Embryonic facial prominence (tissue), 1 donor: ENCODE measurements around the gene ELAVL2.

Experiments used
- DNase-seq: peaks from one replicate; pipeline ENCODE4 v3.0.0-alpha.2; 2016; ENCODE audit errors: extremely low spot score

Gene ELAVL2

DNA sequence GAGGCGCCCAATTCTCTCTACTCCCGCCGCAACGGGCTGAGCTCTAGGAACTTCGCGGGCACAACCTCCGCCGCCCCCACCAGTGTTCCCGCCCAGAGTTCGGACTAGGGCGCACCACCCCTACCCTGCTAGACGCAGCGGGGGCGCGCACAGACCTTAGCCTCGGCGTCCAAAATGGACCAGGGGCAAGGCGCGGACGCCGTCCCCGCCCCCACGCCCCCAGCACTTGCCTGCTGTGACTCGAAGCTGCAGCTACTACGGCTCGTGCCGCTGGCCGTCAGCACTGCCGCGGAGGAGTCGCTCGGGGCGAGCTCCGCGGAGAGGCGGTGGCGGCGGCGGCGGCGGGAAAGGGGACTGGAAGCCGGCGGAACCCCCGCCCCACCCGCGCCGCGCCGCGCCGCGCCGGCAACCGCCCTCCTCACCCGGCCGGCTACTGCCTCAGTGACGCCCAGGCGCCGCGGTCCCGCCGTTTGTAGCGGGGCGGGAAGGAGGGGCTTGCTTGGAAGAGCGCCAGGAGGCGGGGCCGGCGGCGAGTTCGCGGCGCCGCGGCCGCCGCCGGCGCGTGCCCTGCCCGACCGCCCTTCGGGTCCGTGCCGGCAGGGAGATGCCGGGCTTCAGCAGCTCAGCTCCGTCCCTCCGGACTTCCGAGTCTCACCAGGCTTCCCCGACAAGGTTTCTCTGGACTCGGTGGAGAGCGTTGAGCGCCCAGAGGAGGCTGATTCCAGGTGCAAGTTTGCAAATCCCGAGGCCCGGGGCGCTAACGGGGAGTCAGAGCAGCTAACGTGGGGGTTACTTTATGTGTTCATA lies 4.5 kb downstream of the ELAVL2 start:
- peak; percentile 36 for DNase-seq

DNA sequence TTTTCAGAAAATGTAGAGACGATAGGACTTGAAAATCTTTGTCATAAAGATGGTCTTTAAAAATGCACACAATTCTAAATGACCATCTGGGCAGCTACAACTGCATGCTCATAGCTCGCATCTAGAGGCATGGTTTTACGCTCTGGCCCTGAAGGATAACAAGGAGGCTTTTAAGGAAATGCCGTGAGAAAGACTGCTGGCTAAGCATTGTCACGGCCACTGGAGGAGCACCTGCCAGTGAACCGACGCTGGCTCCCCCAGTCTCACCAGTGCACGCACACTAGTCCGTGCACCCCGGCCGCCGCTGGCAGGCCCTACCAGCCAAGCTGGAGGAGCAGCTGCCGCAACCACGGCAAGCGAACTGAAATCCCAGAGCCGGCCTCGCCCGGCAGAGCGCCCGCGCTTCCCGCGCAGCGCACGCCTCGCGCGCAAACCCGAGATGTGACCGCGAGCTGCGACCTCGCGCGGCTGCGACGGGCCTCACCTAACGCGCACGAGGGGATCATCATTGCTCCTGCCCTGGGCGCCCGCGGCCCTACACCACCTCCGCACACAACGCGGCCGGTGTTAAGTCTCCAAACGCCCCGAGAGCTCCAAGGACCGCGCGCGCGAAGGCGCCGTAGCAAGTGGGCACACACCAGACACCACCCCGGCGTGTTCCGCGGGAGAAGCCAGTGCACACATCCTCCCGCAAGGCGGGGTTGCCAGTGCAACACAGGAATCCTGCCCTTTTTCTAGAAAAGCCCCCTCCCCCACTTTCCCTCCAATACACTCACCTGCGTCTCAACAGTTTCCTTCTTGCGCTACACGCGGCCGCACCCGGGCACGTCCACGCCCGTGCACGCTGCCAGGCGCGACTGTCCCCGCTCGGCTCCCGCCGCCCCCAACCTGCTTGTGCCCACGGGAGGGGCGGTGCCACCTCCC lies 5.3 kb downstream of the ELAVL2 start:
- DNase-seq = no peak

DNA sequence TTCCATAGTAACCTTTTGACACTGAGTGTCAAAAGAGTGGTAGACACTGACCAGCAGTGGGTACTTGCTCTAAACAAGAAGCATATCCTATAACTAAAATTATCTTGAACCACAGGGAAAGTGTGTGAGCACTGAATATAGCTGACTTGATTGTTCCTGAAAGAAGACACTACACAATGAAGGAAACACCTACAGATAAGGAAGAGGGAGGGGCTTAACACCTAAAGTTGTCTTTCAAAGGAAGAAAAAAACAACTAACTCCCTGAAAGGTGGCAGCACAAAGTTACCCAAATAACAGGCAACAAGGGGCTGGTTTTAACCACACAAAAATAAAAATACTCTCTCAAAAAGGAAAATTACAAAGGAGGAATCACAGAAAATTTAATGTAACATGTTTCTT lies 6.6 kb downstream of the ELAVL2 start:
- DNase-seq = no peak

DNA sequence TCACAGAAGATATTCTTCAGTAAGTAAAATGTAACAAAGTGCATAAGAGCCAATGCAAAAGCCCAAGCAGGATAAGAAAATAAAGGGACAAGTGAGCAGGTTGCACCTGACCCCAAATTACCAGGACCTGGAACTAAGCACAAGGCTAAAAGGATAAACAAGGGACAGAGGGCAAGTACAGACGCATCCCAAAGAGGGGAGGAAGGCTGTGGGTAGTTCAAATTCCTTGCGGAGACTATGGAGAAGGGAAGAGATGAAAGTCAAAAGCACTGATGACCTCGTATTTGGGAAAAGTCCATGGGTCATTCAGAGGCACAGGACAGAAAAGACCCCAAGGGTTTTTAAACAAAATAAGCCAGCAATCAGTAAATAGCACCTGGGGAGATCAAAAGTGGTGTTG lies 11.8 kb downstream of the ELAVL2 start:
- DNase-seq = no peak

DNA sequence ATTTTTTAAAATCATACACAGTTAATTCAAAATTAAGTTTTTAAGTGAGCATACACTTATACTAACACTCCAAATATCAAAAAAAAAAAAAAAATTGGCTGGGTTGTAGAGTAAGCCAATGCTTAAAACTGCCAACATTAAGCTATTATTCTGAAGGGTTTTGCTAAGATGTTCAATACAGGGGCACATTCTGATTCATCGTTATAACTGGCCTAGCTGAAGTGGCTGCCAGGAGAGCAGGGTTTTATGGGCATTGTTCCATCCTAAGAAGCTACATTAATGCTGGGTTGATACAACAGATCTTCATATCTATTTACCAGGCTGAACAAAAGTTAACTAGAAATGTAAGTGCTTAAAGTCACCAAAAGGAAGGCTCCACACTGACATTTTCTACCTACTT lies 13.4 kb downstream of the ELAVL2 start:
- DNase-seq = no peak

DNA sequence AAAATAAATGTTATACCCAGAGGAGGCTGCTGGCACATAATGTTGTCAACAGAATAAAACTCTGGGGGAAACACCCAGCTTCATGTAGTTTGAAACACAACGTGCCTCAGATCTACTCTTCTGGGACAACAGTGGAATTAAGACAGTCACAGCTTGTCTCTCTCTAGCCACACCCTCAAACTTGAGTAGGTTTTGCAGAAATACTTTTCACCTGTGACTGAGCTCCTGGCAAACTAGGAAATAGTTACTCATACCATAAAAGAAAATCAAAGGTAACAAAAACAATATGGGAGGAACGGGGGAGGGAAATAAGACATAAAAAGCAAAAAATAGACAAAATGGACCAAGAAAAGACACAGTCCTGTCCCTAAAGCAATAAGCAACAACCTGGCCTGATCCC lies 14.4 kb downstream of the ELAVL2 start:
- no peak for DNase-seq

DNA sequence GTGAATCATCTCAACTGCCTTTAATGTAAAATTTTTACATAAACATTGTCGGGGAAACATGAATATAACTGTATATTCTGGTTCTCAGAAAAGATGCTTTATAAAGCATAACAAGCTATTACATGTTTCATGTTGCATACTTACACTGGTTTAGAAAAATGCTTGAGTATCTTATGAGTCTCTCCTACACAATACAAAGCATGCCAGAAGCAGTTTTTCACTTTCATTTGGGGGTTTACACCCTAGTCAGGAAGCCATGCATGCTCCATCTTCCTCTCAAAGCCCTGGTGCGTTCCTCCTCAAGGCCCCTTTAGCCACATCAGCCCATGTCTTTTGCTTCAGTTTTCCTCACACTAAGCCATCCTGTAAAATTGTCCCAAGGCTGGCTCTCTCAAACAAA lies 22.8 kb downstream of the ELAVL2 start:
- no peak for DNase-seq

DNA sequence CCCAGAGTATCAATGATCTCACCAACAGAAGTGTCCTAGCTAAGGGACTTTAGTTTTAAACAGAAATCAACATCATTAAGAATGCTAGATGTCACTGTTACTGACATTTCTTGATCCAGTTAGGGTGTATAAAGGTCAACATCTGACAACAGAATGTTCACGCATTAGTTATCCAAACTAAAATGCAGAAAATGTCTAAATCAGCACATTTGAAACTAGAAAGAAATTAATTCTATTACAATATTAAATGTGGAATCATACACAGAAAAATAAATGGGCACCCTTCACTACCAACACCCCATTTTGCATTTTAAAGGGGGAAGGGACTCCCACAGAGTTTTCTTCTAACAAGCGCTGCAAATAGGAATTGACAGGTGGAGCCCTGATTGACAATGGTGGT lies 24.5 kb downstream of the ELAVL2 start:
- no peak for DNase-seq

DNA sequence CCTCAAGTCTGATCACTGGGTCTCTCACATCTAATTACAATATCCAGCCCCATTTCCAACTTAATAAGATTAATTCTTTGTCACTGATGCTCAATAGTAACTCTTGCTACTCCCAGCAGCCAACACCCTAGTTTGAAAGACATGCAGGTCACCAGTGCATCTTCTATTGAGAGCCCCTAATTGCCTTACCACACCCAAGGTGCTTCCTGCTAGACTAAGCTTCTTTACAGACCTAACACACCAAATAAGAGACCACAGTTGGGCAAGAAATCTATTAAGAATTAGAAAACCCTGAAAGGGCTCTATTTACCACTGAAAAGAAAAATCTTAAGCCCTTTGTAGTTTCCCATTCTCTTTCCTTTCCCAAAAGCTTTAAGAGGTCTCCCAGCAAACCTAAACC lies 26.5 kb downstream of the ELAVL2 start:
- DNase-seq = no peak

DNA sequence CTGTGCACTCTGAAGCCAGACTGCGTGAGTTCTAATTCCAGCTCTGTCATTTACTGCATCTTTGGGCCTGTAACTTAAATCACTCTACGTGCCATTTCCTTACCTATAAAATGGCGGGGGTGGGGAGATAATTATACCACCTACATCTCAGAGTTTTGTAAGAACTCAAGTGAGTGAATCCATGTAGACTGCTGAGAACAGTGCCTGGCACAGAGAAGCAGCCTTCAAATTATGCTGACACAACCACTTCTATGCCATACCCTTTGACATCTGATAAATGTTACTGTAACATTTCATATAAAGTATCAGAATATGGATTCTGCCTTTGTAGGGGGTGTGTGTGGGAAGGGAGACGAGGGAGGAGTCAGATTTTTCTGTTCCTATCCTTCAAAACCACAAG lies 27.7 kb downstream of the ELAVL2 start:
- no peak for DNase-seq

DNA sequence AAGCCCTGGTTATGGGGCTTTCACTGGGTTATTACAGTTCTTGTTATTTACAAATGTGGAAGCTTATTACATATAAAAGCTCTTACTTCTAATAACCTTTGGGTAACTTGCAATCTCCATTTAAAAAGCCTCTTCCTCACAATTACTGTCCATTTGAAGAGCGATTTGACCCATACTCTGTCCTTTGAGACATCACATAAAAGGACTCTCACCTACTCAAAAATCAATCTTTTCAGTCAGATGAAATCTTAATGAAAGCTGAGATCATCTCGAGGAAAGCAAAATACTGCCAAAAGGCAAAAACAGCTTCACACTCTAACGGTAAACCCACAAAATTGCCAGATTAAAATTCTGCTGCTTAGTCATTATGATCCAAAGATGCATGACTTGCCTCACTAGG lies 29.8 kb downstream of the ELAVL2 start:
- no peak for DNase-seq

DNA sequence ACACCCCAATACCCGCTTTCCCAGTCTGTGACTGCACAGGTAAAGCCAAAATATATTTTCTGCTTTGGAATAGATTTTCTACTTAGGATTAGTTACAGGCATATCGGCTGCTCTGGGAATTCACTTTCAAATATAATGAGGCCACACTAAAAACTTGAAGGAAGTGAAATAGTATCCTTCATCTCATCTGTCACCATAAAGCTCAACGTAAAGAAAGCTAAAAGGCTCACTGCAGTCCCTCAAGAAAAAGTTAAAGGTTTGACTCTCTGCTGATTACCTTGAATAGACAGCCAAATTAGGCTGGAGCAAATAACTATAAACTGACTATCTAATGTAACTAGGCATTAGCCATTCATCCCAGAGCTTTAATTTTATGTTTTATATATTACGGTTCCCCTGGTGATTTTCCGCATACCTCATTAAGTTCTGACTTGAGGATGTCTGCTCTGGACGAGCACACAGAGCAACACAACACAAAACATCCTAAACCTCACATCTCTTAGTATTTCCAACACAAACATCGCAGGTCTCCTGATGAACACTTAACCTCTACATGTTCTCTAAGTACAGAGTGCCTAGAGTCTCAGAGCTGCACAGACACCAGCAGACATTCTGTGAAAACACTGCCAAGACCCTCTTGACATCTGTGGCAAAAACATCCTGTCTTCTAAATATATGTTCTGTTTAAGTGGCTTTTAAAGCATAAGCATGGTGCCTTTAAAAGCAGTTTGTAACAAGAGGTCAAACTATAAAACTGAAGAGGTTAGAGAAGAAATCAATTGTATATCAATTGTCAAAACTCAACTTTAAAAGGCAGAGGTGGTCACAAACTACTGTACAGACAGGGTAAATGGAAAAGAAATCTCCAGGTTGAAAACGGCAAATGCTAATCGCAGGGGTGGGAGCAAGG lies 35.4 kb downstream of the ELAVL2 start:
- no peak for DNase-seq

DNA sequence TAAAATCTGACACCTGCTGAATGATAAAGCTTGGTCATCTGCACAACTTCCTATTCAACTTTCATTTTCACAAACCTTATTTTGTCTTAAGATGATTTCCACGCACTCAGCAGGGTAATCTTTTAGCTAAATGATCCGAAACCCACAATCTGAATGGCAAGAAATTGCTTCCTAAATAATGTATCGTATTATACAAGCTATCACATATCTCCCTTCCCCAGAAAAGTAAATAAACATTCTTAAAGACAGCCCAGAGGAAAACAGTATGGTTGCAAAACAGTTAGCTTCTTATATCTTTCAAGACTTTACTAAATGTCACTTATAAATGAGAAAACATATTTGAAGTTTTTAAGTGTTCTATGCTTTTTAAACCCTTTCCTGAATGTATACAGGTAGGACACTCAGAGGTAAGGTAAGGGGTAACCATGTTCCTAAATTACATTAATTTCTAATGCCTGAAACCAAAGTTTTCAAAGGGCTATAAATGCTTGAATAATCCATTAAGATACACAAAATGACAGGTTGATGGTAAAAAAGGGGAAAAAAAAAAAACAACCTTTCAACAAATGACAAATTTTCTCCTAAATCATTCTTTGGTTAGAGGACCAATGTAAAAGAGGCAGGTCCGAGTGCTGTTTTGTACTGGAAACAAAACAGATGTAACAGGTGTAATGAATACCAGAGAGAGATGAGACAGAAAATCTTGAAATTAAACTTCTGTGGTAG lies 36.3 kb downstream of the ELAVL2 start:
- DNase-seq = no peak

DNA sequence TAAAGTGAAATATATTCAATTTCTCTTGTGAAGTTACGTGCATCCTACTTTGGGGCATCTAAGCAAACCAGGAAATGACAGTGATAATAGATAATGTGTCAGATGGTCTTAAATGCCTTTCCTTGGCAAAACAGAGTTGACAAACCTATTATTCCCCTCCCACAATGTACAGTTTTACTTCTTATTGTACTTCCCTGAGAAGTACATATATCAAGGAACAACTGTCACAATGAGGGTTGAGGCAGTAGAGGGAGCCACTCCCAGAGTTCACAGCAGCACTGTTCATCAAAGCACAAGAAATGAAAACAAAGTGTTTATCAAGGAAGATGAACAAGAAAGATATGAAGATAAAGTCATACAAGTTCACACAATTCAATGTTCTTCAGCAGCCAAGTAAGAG lies 41.1 kb downstream of the ELAVL2 start:
- no peak for DNase-seq

DNA sequence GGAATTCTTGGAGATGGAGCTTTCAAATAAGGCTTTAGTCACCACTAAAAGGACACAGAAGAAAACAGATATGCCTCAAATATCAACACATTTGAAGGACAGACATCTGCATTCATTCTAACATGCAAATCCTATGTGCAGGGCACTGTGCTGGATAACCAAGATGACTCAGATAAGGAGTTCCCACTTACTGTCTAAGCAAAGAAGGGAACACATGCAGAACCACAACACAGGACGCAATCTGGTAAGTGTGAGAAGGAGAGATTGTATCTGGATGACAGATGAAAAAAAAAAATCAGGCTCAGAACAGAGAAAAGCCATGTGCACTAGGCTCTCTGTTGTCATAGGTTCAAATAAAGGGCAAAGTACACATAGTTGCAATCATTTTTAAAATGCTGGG lies 42.5 kb downstream of the ELAVL2 start:
- no peak for DNase-seq

DNA sequence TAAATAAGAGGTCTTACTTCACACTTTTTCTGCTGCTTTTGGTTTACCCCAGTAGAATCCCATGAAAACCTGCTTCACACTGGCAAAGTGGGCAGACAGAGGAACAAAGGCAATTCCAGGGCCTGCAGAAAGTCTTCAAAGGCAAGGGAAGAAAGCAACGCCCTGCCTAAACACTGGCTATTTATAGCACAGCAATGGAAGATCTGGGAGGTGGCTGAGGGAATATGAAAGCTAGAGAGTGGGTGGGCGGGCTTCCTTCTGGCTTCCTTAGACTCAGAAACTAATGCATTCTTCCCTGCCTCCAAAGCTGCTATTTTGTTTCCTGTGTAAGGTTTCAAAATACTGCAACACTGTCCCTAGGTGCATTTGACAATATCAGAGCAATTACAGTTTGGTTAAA lies 46.8 kb downstream of the ELAVL2 start:
- DNase-seq = no peak

DNA sequence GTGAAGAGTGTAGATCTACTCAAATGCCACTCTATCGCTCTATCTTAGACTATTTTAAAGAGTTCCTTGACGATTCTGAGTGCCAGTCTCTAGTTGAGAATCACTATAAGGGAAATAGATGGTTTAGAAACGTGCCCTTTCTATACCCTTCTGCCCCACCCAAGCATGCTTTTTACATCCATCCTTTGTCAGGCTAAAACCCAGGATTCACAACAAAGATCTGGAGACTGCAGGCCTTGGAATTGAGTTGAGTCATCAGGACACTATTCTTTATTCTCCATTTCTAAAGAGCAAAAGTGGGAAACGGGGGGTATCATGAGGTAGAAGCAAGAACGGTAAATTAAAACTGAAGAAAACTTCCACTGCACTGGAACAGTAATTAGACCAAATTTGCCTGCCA lies 48.7 kb downstream of the ELAVL2 start:
- no peak for DNase-seq

DNA sequence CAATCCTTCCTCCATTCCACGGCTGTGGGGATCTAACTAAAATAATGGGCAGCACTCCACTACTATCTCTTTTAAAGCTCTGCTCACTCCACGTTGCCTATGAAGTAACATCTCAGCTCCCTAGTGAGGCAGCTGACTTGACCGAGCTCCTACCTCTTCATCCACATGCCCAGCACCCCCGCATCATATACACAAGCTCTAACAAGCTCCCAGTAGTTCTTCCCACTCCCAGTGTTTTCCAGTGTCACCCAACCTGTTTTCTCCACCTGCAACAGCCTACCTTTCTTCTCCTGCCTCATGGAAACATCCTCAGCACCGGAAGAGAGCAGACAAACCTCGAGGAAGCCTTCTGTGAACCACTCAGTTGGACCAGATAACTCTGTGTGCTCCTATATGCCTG lies 50.5 kb downstream of the ELAVL2 start:
- DNase-seq = no peak

DNA sequence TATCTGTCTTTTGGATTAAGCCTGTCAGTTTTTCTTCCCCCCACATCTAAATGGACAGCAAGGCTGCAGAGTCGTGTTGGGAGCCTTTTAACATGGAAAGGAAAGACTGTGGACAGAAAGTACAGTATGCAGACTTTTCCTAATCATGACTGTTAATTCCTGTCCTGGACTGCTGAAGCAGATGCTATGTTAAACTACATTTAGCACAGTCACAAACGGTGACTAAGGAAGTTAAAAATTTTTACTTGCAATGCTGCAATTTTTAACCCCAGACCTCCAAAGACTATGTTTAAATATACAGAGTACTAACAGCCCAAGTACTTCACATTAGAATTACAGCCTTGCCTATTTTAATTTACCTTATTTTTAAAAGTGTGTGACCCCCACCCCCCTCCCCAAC lies 51.8 kb downstream of the ELAVL2 start:
- no peak for DNase-seq

DNA sequence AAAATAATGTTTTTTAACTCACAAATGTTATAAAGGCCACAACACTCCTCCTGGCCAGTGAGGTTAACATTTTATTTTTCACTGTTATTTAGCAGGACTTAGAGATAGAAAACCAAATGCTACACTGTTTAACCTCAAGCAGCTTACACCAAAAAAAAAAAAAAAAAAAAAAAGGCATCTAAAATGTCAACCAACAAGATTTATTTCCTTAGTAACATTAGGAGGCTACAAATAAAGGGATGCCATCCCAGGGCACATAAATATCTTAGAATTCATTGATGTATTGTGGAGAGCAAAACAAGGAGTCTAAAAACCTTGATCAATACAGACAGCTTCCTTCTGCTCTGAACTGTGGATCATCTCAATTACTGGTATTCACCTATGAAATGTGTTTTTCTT lies 53.7 kb downstream of the ELAVL2 start:
- no peak for DNase-seq

DNA sequence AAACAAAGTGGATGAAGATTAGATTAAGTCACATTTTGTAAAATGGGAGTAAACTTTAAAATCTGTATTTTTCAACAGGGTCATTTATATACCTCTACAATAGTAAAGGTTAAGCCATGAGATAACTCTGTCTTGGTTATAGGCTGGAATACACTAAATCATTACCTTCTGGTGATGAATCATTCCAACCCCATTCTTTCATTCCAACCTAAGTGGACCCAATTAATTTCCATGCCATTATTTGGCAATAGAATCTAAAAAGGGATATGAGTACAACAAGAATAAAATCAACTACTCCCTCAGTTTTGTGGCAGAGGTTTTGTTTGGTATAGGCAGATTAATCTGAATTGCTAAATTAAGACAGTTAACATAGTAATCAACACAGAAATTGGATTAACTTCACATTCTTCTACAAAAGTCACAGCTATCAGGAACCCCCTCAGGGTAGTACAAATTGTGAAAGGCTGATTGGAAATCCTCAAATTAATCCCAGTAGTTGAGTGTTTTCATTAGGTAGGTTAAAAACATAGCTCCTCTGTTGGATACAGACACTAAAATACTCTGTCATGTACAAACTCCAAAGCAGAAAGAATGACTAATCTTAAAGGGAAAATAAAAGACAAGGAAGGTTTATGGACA lies 54.2 kb downstream of the ELAVL2 start:
- DNase-seq = no peak
